OCI-M2 (cell line): ENCODE results near the gene TECPR2.

ENCODE experiments used
- DNase-seq: peaks from one replicate; lab custom pipeline; 2025; ENCODE audit not compliant: unreplicated experiment; lab: John Stamatoyannopoulos, UW

The TECPR2 gene

DNA sequence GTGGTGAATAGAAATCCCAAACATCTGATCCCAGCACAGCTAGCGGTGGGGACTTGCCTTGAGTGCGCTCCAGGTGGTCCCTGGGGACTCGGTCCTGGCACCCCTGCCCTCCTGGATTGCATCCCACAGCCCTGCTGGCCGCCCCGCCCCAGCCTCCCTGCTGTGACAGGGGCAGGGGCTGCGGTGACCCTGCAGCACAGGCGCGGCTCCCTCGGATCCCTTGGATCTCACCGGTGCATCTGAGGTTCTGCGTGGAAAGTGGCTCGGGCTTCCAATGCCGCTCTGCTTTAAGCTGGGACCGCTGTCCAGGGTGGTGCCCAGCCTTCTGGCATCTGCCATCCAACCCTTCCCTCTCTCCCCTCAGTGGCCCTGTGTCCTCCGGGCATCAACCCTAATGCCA is 130.8 kb downstream of the TECPR2 start:
- DNase-seq = no peak

DNA sequence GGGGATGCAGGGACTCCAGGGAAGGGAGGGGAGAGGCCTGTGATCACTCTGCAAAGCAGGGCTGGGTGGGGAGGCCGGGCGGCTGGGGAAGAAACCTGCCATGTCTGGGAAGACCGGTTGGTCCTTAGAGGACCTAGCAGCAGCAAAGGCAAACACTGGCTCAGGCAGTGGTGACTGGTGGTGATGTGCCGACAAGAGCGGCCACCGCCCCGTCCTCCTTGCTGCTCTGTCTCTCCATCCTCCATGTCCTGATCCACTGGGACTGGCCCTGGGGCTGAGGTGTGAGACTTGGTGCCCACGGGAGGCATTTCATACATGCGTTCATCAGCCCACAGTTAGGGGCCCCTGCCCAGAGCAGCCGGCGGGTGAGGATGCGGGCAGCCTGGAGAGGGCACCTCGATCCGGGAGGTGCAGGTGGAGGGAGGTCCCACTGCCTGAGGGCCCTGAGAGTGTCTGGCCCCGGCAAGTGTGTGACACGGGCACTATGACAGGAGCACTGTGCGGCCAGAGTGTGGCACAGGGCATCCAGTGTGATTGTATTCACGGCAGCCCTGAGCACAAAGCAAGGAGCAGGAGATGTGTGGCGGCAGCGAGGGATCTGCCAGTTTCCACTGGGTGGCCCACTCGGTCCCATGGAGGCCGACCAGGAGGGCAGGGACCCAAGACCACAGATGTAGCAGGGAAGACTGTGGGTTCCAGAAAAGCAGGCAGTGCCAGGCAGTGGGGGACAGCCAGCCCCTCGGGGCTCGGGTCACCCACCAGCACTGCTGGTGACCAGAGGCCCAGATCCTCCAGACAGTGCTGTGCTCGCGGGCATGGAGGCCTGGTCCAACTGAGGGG is 133.0 kb downstream of the TECPR2 start:
- no peak for DNase-seq

DNA sequence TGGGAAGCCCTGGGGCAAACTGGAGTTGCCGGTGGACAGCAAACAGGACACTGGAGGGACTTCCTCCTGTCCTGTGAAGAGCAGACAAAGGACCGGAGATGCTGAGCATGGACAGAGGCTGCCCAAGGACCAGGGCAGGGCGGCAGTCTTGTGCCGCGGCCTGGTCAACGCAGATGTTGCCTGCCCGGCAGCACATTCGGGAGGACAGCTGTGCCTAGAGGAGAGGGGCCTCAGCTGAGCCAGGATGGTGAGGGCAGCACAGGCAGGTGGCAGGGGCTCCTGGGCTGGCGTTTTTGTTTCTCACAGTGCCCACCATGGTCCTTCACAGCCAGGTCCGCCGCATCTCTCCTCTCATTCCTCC is 133.6 kb downstream of the TECPR2 start:
- DNase-seq = no peak

DNA sequence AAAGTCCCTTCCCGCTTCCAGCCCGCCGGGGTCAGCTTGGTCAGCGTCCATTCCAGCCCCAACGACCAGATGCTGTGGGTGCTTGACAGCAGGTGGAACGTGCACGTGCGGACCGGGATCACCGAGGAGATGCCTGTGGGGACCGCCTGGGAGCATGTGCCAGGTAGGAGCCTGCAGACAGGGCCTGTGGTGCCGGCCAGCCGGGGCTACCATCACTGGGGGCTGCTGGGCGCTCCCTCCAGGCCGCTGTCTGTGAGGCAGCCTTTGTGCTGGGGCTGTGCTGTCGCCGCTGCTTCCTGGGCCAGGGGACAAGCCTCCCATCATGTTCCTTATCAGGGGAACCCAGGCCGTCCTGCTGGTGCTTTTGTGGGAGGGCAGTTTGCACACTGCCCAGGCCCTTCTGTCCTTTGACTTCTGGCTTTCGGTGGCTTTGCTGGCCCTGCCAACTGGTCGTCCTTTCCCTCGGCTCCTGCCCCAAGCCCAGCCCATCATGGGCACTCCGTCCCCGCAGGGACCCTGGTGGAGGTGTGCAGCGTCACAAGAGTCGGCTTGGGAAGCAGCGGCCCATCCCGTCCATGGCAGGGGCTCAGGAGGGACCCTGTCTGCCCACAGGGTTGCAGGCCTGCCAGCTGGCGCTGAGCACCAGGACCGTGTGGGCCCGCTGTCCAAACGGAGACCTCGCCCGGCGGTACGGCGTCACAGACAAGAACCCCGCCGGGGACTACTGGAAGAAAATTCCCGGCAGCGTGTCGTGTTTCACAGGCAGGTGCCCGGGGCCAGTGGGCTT is 134.4 kb downstream of the TECPR2 start:
- no peak for DNase-seq

DNA sequence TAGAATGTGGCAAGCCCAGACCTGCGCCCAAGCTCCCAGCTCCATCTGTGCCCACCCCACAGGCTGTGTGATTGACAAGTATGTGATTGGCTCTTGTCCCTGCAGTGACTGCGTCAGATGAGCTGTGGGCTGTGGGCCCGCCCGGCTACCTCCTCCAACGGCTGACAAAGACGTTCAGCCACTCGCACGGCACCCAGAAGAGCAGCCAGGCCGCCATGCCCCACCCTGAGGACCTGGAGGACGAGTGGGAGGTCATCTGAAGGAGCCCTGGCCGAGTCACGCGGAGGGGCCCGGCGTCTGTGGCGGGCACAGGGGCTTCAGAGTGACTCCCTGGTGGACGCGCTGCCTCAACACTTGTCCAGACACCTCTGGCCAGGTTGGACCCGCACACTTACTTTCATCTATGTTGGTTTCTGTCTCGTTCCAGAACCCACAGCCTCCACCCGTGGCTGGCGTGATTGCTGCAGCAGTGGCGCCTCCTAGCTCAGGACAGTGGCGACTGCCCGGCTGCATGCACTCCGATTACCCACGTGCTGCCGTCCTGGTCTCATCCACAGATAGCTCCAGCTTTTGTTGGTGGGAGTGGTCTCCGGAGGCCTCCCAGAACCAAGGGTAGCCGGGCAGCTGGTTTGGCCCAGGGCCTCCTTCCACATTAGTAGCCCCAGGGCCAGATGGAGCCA is 135.4 kb downstream of the TECPR2 start:
- no peak for DNase-seq

DNA sequence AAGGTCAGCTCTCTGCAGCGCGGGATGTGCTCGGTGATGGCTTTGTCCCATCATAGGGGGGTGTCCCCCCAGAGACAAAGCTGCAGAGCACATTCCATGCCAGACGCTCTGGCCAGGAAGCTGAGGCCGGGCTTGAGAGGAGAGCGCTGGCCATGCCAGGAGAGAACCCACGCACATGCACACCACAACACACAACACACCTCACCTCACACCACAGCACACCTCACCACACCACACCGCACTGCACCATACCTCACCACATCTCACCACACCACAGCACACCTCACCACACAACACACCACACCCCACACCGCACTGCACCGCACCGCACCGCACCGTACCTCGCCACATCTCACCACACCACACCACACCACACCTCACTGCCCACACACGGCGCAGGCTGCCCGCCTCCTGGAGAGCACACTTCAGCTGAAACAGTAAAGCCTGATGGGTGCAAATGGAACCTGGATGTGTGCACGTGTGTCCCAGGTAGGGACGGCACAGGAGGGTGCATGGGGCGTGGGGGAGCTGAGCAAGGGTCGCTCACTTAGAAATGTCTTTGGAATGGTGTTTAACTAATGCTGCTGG is 136.0 kb downstream of the TECPR2 start:
- DNase-seq = no peak

DNA sequence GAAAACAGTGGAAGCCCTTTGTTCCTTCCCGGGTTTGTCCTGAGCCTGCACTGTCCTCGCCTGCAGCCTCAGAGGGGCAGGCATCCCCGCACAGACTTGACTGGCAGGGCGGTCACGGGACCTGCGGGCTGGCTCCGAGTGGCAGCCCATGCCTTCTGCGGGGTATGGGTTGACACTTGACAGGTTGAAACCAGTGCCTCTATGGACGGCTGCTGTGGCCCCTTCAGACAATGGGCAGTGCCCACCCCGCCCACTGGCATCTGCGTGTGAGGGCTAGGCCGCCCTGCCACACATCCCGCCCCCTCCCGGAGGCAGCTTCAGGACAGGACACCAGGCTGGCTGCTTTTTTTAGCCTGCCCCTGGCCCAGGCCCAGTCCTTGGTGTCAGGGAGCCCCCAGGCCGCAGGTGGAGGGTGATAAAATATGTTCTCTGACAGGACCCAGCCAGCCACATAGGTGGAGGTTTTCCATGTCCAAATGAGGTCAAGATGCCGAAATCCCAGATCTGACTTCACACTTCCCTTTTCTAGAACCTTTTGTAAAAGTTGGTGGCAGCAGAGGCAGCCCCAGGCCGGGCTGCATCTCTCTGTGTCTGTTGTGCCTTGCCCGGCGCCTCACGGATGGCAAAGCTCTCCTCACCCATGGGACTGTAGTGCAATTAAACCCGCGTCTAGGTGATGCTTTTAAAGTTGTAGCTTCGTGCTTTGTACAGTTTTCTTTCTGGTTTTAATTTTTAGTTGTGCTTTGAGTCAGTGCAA is 136.8 kb downstream of the TECPR2 start:
- no peak for DNase-seq

DNA sequence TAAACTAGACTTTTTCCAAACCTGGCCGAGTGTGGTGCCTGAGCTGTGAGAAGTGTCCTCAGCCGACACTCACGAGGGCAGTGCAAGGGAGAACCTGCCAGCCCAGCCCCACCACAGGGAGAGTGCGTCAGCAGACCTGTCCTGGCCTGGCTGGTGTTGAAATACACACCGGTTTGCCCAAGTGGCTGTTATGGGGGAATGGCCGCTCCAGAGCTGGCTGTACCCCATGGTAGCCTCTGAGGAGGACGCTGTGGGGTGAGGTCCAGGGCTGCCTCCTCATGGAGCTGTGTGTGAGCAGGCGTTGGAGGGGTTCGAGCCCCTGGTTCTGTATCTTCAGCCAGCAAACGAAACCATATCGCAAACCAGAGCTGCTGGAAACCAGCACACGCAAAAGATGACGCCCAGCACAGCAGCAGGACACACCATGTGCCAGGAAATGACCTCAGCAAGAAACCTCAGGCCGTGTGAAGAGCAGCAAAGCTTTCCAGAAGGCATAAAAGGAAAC is 137.5 kb downstream of the TECPR2 start:
- DNase-seq = no peak

DNA sequence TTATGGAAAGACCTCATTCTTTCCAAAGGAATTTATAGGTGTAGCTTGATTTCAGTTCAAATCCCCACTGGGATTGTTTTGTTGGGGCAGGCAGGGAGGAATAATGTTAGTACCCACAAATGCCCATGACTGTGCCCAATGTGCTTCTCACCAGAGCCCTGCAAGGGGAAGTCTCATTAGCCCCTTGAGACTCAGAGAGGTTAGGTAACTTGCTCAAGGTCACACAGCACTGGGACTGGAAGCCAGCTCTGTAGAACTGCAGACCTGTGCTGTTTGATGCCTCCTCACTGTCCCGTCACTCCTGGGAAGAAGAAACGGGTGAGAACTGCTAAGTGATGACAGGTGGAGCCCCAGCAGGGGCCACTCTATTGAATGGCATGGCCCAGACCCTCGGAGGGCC is 138.0 kb downstream of the TECPR2 start:
- no peak for DNase-seq

DNA sequence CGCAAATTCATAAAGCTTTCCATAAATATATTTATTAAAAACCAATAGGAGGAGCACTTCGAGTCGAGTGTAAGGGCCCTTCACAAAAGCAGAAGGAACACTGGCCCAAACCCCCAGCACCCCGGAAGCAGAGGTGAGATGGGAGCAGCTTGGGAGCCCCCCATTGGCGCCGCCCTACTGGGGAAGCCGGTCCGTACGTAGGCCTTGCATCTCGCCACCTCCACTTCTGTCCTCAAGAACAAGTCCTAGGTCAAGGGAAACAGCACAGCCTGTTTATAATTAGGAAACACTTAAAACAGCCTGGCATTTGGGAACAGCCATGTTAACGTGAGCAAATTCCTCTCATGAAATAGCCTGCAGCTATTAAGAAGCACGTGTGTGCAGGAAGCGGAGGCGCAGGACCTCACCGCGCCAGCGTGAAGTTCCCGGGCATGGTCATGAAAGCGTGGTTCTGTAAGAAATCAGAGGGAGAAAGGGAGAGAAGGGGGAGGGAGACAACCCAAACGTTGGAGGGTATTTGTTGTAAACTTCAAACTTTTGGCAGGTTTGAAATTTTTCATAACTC is 139.1 kb downstream of the TECPR2 start:
- no peak for DNase-seq

DNA sequence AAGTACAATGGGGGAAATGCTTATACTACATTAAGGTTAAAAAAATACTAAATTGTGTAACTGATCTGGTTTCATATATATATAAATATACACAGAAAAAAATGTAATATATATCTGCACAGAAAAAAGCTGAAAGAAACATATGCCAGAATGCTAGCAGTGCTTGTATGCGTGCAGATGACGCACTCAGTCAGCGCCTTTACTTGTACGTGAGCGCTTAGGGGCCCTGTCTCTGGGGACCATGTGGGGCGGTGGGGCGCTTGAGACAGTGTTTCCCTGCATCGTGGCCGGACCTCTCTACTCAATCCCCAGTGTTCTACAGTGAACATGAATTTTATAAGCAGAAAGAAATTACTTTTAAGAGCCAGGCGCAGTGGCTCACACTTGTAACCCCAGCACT is 139.8 kb downstream of the TECPR2 start:
- no peak for DNase-seq

DNA sequence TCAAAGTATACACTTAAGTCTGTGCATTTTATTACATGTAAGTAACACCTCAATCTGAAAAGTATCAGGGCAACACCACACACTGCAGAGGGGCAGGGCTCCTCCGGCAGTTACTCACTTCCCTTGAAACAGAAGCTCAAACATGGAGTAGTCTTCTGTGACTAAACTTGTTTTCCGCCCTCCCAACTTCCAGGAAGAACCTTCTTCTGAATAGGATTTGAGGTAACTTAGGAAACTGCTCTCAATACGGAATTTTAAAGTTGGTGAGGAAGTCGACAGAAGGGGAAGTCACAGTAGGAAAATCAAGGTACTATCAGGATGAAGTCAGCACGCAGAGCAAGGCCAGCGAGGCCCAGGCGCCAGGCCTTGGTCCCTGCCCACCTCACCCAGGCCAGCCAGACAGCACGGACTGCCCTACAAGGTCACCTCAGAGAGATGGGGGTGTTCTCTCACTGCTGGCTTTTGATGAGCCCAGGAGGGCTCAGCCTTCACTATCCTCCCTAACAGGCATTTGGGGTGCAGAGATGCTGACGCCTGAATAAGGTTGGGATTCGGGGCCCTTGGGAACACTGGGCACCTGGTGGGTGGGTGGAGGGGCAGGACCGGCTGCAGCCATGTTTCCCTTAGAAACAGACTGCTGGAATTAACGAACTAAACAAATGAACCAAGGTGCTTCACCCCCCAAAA is 141.0 kb downstream of the TECPR2 start:
- DNase-seq = no peak

DNA sequence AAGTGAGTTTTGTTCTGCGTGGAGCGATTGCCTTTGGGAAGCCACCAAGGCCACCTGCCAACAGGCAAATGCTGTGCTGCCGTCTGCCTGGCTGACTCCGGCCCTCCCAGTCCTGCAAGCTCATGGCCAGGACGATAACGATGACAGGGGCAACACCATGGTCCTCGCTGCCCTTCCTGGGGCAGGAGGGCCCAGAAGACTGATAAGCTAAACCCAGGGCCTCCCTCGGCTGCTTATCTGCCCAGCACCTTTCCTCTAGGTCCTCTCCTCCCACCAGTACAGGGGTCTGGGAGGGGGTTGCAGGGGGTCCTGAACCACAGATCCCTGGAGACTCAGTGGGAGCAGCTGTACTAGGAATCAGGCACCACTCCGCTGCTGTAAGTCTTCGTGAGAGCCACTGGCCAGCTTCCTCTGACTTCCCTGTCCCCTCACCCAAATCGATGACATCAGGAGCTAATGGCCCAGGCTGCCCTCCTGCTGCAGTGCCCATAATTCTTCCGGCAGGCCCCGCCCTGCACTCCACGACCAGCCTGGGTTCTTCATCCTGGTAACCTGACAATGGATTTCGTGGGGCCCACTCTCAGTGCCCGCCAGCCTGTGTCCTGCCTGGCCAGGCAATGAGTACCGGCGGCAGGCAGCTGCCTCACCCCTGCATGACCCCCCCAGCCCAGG is 141.7 kb downstream of the TECPR2 start:
- peak; percentile 88 for DNase-seq

DNA sequence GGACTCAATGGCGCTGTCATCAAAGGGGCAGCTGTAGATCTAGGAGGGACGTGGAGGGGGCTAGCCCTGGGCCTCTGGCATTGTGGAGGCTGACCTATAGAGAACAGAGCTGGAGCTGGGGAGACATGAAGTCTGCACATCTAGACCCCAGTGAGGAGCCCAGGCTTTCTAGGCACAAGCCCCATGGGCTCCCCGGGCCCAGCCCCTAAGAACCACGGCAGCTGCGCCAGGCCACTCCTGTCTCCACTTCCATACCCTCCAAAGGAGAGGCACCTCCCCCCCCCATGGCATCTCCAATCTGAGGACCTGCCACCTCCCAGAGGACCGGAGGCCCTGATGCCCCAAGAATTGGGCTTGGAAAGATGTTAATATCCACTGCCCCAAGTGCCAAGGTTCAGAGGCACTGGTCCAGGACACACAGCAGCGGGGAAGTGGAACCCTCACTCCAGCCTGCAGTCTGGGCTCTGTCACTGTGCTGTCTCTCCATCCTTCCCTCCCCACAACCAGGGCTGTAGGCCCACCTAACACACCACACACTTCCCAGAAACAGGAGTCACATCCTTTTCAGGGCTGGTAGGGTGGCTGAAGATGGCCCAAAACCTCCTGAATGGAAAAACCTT is 142.4 kb downstream of the TECPR2 start:
- no peak for DNase-seq

DNA sequence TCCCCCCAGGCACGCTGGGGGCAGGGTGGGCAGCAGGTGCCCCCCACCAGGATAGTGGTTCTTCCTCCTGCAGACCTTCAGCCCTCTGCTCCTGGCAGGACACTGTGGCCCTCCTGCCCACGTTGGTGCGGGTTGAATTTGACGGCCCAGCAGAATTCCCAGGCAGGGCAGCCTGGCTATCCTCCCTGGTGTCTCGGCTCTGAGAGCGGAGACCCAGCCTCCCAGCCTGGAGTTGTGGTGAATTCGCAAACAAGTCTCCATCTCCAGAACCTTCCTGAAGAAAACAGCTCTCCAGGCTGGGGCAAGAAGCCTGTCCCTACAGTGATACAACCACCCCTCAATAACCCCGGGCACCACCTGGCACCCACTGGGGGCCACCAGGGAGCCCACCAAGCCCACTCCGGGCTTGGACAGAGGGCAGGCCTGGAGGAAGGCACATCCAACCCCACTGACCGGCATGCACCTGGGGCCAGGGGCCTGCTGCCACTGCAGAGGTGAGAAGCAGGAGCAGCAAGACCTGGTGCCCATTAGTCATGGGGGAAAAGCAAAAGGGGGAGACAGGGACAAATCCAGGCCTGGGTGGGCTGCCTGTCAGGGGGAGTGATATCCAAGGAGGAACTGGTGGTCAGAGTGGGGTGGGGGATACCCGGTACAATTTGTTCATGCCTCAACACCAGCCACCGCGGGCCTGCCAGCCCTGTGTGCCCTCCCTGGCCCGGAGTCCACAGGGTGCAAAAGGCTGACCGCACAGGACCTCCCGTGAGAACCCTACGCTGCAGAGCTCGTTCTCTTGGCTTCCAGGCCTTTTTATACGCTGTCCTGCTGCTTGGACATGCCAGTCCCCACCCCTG is 143.3 kb downstream of the TECPR2 start:
- no peak for DNase-seq

DNA sequence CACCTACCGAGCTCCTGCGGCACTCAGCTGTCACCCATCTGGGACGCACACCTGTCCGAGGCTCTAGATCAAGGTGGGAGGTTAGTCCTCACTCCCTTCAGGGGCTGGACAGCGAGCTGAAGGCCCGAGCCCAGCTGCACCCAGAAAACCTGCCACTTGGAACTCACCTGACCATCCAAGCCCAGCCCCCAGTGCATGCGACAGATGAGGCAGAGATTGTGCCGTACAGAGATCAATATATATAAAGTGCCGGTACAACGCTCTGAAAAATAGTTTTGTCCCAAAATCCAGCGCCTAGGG is 143.8 kb downstream of the TECPR2 start:
- no peak for DNase-seq

DNA sequence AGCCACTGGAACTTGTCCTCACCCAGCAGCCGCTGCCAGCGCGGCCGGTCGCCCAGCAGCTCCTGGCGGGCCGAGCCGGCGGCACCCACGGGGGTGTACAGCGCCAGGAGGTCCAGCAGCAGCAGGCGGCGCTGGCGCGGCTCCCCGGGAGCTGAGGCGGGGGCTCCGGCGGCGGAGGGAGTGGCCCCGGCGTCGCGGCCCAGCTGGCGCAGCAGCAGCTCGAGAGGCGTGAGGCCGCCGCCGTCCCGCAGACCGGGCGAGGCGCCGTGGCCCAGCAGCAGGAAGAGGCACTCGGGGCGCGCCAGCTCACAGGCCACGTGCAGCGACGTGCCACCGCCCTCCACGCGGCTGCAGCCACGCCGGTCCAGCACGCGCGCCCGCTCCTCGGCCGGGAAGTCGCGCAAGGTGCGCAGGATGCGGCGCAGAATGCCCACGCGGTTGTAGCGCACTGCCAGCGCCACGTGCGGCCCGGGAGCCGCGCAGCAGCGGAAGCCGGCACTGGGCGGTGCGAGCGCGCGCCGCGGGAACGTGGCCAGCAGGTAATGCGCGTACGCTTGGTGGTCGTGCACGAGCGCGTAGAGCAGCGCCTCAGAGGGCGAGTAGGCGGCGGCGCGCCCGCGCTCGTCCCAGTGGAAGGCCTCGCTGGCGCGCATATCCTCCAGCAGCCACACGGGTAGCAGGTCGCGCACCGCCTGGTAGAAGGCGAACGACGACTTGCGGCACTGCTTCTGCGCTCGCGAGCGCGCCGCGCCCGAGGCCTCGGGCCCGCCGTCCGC is 144.5 kb downstream of the TECPR2 start:
- no peak for DNase-seq
